ENCODE results near the gene FOXJ1.

GRCh38 chr17:76135810-76136188, 5.2 kb downstream of the FOXJ1 start:
- TF ChIP-seq HDGF (IDR thresholded peaks at IDR 0.05; ENCODE audit: borderline replicate concordance) (no peak), CTBP1 (IDR thresholded peaks at IDR 0.05; ENCODE audit: borderline replicate concordance) (no peak), SP1 (IDR thresholded peaks at IDR 0.05) (no peak), BHLHE40 (IDR thresholded peaks at IDR 0.05; ENCODE audit: borderline replicate concordance) (no peak), TARDBP (IDR thresholded peaks at IDR 0.05) (no peak)

Data from HEK293T (cell line).